Measurements from ENCODE around the gene MCU.
"Not testable (repeated sequence)": the region's sequence is repeated elsewhere in the genome, so short reads cannot be mapped to it uniquely, and the experiment has no call there.

The MCU gene

GRCh38 chr10:72761498-72761897 lies 69.6 kb downstream of the MCU start:
- no peak for DNase-seq (ENCODE audit: low spot score)

DNA sequence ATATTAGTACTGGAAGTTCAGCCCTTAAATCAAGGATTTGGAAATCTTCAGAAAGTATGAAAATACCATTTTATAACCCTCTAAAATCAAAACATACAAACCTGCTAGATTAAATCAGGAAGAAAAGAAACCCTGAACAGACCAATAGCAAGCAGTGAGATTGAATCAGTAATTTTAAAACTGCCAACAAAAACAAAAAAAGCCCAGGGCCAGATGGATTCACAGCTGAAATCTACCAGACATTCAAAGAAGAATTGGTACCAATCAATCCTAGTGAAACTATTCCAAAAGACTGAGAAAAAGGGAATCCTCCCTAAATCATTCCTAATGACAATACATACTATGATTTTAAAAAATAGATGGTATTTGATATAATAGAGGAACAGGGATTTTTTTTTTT lies 70.1 kb downstream of the MCU start:
- DNase-seq (ENCODE audit: low spot score): no peak

GRCh38 chr10:72763201-72763600 lies 71.3 kb downstream of the MCU start:
- DNase-seq (ENCODE audit: low spot score): no peak

GRCh38 chr10:72764151-72764550 lies 72.2 kb downstream of the MCU start:
- no peak for DNase-seq (ENCODE audit: low spot score)

GRCh38 chr10:72765051-72765745 lies 73.3 kb downstream of the MCU start:
- no peak for DNase-seq (ENCODE audit: low spot score)

- not testable (repeated sequence) for DNase-seq (ENCODE audit: low spot score)
These were observed 79.3 kb downstream of the MCU start for GRCh38 chr10:72771195-72771594.

GRCh38 chr10:72772031-72772430 lies 80.1 kb downstream of the MCU start:
- DNase-seq (ENCODE audit: low spot score): no peak

- no peak for DNase-seq (ENCODE audit: low spot score)
These were observed 87.9 kb downstream of the MCU start for GRCh38 chr10:72779874-72780273.

DNA sequence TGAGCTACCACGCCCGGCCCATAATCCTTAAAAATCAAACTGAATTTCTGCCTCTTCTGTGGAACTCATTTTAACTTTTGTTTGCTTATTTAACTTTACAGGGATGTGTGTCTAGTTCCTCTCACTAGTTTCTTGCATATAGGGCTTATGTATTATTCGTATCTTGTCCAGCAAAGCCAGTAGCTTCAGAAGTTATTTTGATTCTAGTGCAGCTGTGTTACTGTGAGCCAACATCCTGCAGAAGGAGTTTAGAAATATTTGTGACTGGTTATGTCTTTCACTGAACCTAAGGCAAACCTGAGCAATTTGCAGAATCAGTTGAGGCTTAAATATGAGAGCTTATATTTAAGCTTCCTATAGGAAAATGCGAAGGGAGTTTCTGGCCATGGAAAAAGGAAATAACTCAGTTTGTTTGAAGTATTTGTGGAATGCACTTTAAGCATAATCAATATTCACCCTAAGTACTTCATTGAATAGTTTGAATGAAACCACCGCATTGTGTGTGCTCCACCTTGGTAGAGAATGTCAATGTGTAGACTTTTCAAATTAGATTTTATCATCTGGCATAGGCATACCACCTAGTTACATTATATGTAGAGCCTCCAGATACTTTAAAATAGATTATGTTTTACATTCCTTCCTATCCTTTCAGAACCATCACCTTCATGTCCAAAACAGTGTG lies 90.8 kb downstream of the MCU start:
- DNase-seq (ENCODE audit: low spot score): no peak

GRCh38 chr10:72783410-72783833 lies 91.5 kb downstream of the MCU start:
- DNase-seq (ENCODE audit: low spot score): no peak

DNA sequence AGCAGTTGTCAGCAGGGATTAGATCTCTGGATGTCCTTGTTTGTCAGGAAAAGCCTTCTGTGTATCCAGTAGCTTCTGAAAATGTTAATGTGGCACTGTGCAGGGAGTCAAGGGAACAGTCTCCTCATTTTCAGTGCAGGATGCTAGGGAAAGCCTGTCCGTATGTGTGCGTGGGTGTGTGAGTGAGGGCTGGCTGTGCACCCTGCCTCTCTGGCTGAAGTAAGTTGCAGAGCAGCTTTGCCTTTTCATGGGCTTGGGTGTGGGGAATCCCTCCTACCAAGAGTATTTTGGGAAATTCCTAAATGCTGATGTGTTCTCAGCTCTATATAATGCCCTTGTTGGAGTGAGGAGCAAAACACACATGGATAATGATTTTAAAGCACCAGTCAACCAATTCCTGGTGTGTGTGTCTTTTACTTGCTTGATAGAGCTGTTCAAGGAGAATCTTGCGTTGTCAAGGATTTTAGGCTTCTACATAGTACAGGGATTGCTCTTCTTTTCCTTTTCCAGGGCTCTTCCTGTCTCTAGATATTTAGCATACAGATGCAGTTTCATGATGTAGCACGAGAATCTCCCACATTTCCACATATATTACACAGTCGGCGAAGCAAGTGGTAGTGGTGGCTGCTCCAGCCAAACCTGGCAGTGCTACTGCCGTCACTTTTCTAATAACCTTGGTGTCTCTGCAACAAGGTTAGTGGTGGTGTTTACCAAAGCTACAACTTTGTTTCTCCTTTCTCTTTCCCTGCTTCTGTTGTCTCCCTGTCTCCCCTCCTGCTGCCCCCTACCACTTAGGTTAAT lies 92.8 kb downstream of the MCU start:
- DNase-seq (ENCODE audit: low spot score): no peak

DNA sequence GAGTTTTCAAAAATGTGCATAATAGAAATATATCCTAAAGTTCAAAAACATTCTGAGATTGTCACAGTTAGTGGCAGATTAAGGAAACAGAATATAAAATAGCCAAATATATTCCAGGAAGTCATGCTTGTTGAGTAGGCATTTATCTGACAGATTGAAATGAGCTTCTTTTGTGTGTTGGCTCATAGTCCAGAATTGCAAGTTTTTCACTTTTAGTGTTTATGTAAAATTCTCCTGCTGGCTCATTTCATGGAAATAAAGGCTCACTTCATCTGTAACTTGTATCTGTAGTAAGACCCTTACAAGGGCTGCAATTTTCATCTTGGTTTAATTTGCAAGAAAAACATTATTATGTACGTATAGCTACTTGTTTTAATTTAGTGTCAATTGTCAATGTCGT lies 93.5 kb downstream of the MCU start:
- no peak for DNase-seq (ENCODE audit: low spot score)

DNA sequence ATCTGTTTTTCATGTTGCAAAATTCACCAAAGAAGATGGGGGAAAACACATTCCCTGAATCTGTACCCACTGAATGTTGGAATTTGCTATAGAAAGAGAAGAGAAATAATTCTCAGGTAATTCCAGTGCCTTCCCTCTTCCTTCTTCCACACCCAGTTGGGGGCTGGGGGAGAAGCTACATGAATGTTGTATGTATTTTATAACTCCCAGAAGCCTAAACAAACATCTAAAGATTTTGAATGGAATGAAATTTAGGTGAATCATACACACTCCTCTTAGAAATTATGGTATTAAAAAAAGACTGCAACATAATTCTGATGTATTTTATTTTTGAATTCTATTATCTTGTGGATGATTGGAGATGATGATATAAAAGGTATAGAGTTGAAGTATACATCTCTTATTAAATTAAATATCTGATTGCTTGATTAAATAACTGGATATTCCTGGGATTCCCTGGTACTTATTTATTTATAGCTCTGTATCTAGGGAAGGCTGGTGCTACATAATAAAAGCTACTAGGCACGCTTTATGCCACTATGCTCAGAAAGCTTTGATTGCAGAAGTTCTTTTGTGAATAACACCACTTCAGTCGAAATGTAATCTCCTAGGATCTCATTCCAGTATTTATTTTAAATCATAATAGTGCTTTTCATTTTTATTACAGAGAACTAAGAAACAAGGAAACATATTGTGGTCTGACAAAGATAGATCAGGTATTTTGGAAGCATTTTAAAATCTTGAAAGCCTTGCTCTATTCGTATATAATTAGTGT lies 98.5 kb downstream of the MCU start:
- no peak for DNase-seq (ENCODE audit: low spot score)

- DNase-seq (ENCODE audit: low spot score): no peak
These were observed 100.3 kb downstream of the MCU start for GRCh38 chr10:72792288-72792687.

DNA sequence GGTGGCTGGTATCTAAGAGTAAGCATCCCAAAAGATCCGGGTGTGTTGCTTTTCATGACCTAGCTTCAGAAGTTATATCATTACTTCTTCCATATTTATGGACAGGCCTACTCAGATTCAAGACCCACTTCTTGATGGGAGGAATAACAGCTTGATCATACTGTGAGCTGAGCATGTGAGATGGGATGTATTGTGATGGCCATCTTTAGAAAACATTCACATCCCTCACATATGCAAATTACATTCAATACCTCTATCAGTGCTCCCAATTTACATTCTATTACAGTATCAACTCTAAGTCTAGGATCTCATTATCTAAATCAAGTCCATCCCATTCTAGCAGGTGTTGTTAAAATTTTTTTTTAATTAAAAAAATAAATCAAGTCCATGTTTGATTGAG lies 101.8 kb downstream of the MCU start:
- no peak for DNase-seq (ENCODE audit: low spot score)

DNA sequence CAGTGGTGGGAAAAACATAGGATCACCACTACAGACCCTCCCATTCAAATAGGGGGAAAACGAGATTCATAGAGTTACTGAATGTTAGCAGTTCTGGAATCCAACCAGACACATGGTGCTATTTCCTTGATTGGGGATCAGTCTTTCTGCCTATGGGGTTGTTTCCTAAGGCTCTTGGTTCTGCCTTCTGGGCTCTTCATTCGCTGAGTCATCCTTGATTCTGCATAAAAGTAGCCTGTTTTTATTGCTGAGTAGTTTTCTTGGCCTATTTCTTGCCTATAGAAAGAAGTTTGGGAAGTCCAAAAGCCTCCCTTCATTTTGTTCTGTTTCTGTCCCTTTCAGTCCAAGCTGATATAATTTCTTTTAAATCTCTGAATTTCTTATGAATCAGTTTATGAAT lies 102.3 kb downstream of the MCU start:
- no peak for DNase-seq (ENCODE audit: low spot score)

DNA sequence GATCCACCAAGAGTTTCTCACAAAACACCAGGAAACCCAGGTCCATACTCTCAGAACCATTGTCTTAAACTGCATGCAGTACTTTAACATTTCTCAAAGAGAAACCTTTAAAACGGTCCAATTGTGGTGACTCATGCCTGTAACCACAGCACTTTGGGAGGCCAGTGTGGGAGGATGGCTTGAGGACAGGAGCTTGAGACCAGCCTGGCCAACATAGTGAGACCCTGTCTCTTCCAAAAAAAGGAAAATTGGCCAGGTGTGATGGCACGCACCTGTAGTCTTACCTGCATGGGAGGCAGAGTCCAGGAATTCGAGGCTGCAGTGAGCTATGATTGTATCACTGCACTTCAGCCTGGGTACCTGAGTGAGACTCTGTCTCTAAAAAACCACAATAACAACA lies 104.1 kb downstream of the MCU start:
- DNase-seq (ENCODE audit: low spot score): no peak

DNA sequence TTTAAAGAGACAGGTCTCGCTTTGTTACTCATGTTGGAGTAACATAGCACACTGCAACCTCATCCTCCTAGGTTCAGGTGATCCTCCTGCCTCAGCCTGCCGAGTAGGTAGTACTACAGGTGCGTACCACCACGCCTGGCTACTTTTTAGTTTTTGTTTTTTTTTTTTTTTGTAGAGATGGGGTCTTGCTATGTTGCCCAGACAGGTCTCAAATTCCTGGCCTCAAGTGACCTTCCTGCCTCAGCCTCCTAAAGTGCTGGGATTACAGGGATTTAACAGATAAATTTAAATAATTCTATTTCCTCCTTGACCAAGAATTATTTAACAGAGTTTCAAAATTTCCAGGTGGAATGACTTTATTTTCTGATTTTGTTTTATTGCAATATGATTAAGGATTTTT lies 104.6 kb downstream of the MCU start:
- DNase-seq (ENCODE audit: low spot score): no peak

GRCh38 chr10:72800000-72800740 lies 108.2 kb downstream of the MCU start:
- DNase-seq (ENCODE audit: low spot score): no peak

DNA sequence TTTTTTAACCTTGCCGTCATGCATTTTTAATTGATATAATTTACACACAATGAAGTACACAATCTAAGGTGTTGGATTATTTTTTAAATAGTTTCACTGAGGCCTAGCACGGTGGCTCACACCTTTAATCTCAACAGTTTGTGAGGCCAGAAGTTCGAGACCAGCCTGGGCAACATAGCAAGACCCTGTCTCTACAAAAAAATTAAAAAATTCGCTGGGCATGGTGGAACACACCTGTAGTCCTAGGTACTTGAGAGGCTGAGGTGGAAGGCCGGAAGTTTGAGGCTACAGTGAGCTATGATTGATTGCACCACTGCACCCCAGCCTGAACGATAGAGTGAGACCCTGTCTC lies 108.8 kb downstream of the MCU start:
- no peak for DNase-seq (ENCODE audit: low spot score)

DNA sequence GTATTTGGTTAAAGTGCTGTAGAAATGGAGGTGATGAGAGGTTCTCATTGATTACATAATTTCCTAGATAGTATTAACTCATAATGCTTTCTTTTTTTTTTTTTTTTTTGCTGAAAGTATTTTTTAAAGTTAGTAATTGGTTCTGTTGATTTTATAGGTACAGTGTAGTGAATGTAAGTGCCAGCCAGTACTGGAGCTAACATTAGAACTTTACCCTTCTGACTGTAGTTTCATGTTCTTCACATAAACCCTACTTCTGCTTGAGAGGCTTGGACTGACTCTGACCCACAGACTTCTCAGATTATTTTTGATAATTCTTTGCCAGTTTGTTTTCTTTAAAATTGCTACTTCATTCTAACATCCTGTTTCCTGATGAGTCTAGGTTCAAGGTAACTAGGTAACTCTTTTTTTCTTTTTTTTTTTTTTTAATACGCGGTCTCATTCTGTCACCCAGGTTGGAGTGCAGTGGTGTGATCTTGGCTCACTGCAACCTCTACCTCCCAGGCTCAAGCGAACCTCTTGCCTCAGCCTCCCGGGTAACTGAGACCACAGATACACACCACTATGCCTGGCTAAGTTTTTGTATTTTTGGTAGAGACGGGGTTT lies 109.4 kb downstream of the MCU start:
- no peak for DNase-seq (ENCODE audit: low spot score)

All from SK-N-DZ (cell line).